ENCODE results near the gene MAD1L1. TPM values are rescaled to one million over a fixed set of nuclear protein-coding genes. Genes with fewer than 3 reads are reported as not detected.

Gene MAD1L1
- total and polyA plus RNA-seq, 8 donors: 12.8 to 469 (median 27.3) TPM

- intact Hi-C loops (cut with DNase I; ENCODE audit: low total_unique reads): no loop called here
- Histone ChIP-seq H3K36me3 (peaks cover 0 to 11% (median 0%) of the 10 kb centered on the region in 4 donors), H3K27ac (no peak overlapping the region), H3K27me3 (no peaks in the 10 kb centered on the region), H3K4me1 (no peaks in the 10 kb centered on the region), H3K4me3 (no peak overlapping the region), H3K9me3 (no peaks in the 10 kb centered on the region)
- 91 to 96% (median 93%) methylated on average over 27 to 31 of the region's 31 CpGs for WGBS, 5 donors
- DNase-seq: no peak
- TF ChIP-seq POLR2A (IDR thresholded peaks at IDR 0.05) (no peak), POLR2AphosphoS5 (IDR thresholded peaks at IDR 0.05) (no peak), EP300 (IDR thresholded peaks at IDR 0.05) (no peak), CTCF (IDR thresholded peaks at IDR 0.05) (no peak)
Measured at GRCh38 chr7:1850976-1851571, 381.7 kb downstream of the MAD1L1 start.

- TF ChIP-seq EP300 (IDR thresholded peaks at IDR 0.05): no peak
- no peak for TF ChIP-seq CTCF (IDR thresholded peaks at IDR 0.05)
- TF ChIP-seq POLR2AphosphoS5 (IDR thresholded peaks at IDR 0.05): no peak
Measured at GRCh38 chr7:1850111-1850975, 382.4 kb downstream of the MAD1L1 start.

GRCh38 chr7:1849351-1850041 is 383.2 kb downstream of the MAD1L1 start:
- Histone ChIP-seq H3K36me3 (peaks cover 0 to 14% (median 2%) of the 10 kb centered on the region in 4 donors), H3K27ac (no peak overlapping the region), H3K4me1 (no peaks in the 10 kb centered on the region), H3K27me3 (no peaks in the 10 kb centered on the region), H3K4me3 (no peak overlapping the region), H3K9me3 (no peaks in the 10 kb centered on the region)
- no peak for DNase-seq
- intact Hi-C loops (cut with DNase I; ENCODE audit: low total_unique reads): no loop called here
- TF ChIP-seq CTCF (IDR thresholded peaks at IDR 0.05) (no peak), EP300 (IDR thresholded peaks at IDR 0.05) (no peak), POLR2A (IDR thresholded peaks at IDR 0.05) (no peak), POLR2AphosphoS5 (IDR thresholded peaks at IDR 0.05) (no peak)
- WGBS, 5 donors: 87 to 92% (median 88%) methylated on average over 33 to 35 of the region's 35 CpGs

More at GRCh38 chr7:1850111-1850975, 382.4 kb downstream of the MAD1L1 start:
- WGBS, 5 donors: 93 to 96% (median 94%) methylated on average over 20 to 33 of the region's 33 CpGs
- Histone ChIP-seq H3K27ac (no peak overlapping the region), H3K27me3 (no peaks in the 10 kb centered on the region), H3K9me3 (no peaks in the 10 kb centered on the region), H3K4me1 (no peaks in the 10 kb centered on the region), H3K36me3 (peaks cover 0 to 14% (median under 1%) of the 10 kb centered on the region in 4 donors), H3K4me3 (no peak overlapping the region)
- no peak for DNase-seq
- intact Hi-C loops (cut with DNase I; ENCODE audit: low total_unique reads): no loop called here

GRCh38 chr7:1848911-1849311 is 383.8 kb downstream of the MAD1L1 start:
- H3K27ac ChIP-seq: no peak overlapping the region
- TF ChIP-seq POLR2AphosphoS5 (IDR thresholded peaks at IDR 0.05): no peak
- TF ChIP-seq POLR2A (IDR thresholded peaks at IDR 0.05): no peak
- H3K36me3 ChIP-seq: peaks cover 0 to 14% (median 2%) of the 10 kb centered on the region in 4 donors
- intact Hi-C loops (cut with DNase I; ENCODE audit: low total_unique reads): no loop called here
- H3K27me3 ChIP-seq: no peaks in the 10 kb centered on the region
- DNase-seq: no peak
- H3K4me1 ChIP-seq: no peaks in the 10 kb centered on the region
- H3K9me3 ChIP-seq: no peaks in the 10 kb centered on the region
- H3K4me3 ChIP-seq: no peak overlapping the region
- WGBS, 5 donors: 92 to 97% (median 94%) methylated on average over 14 to 15 of the region's 15 CpGs
